A549 (cell line): Measurements from ENCODE around the gene LHX4. TPM values are rescaled to one million over a fixed set of nuclear protein-coding genes. Genes with fewer than 3 reads are reported as not detected.
A peak's percentile ranks its signal among the peaks of the same experiment; 100 is the strongest.

Experiments
- ATAC-seq, 2 experiments: fragments of 200-7000 bp in 1 of 2; fragments of >200 bp in 1 of 2; cut with Nextera tagmentation in 1 of 2; cut with Tn5 transposase in 1 of 2; 3 replicates each; pipeline versions ENCODE4 v1.8.0 to v1.9.1; 2018 to 2020; ENCODE audit warnings: mild to moderate bottlenecking in 1 of 2, moderate library complexity in 1 of 2
- CTCF ChIA-PET: fragments of 300-600 bp; sonication (Branson Sonifier 250); formaldehyde crosslinking; extraction: SDS; loops from one replicate; lab custom pipeline; 2021; ENCODE audit warnings: antibody characterized with exemption, inconsistent platforms; lab: Yijun Ruan, JAX
- POLR2A ChIA-PET: fragments of 350-600 bp; formaldehyde crosslinking; extraction: SDS; loops from one replicate; lab custom pipeline; 2021; ENCODE audit warnings: antibody characterized with exemption, inconsistent platforms; lab: Yijun Ruan, JAX
- DNase-seq, 2 experiments: peaks; one replicate each; pipeline versions ENCODE4 v3.0.0 to v3.0.0-alpha.2; 2011 to 2016; ENCODE audit warnings: low read depth in 1 of 2, low spot score in 1 of 2
- FAIRE-seq: peaks from 2 replicates; lab custom pipeline; 2011; peaks lifted over from hg19 to GRCh38; lab: Jason Lieb, UNC
- H3K27ac ChIP-seq, 2 experiments: fragments of >200 bp; sonication (Bioruptor Twin); formaldehyde crosslinking; 3 replicates each; pipeline ENCODE4 v1.5.1; 2016 to 2017
- H3K4me1 ChIP-seq: fragments of >200 bp; sonication (Bioruptor Twin); formaldehyde crosslinking; 3 replicates; pipeline ENCODE4 v1.6.1; 2016
- H3K4me2 ChIP-seq: fragments of >200 bp; sonication (Bioruptor Twin); formaldehyde crosslinking; 3 replicates; pipeline ENCODE4 v1.6.1; 2016
- H3K4me3 ChIP-seq: fragments of >200 bp; sonication (Bioruptor Twin); formaldehyde crosslinking; 3 replicates; pipeline ENCODE4 v1.5.1; 2016
- H3K9me3 ChIP-seq: fragments of >200 bp; sonication (Bioruptor Twin); formaldehyde crosslinking; 3 replicates; pipeline ENCODE4 v1.6.1; 2016
- CBX2 ChIP-seq: fragments of 200-600 bp; sonication (generic); IDR thresholded peaks from 2 replicates; pipeline ENCODE4 v1.6.1; 2016; ENCODE audit warnings: low read depth, mild to moderate bottlenecking, borderline replicate concordance
- CEBPB ChIP-seq, 2 experiments: fragments of >200 bp in 1 of 2; sonication (Bioruptor Twin) in 1 of 2; formaldehyde crosslinking in 1 of 2; IDR thresholded peaks; 2 replicates each; pipeline ENCODE4 v1.6.1; 2012 to 2016
- ESRRA ChIP-seq: fragments of 150-350 bp; IDR thresholded peaks from 2 replicates; pipeline ENCODE4 v1.6.1; 2014; ENCODE audit warnings: mild to moderate bottlenecking, low read length, borderline replicate concordance
- FOSB ChIP-seq: fragments of 250-450 bp; sonication (Bioruptor Pico); IDR thresholded peaks from 2 replicates; pipeline ENCODE4 v1.5.0; 2020; ENCODE audit warnings: mild to moderate bottlenecking, moderate library complexity
- FOSL2 ChIP-seq, 2 experiments: fragments of 450-650 bp in 1 of 2; fragments of >200 bp in 1 of 2; sonication (Bioruptor Twin) in 1 of 2; formaldehyde crosslinking; IDR thresholded peaks; 2 replicates each; pipeline versions ENCODE4 v1.5.0 to v1.6.1; 2016 to 2020; ENCODE audit warnings: mild to moderate bottlenecking in 1 of 2, moderate library complexity in 1 of 2
- GATA3 ChIP-seq: IDR thresholded peaks from 2 replicates; pipeline ENCODE4 v1.6.1; 2012; ENCODE audit warnings: borderline replicate concordance
- HDAC2 ChIP-seq: fragments of 200-600 bp; sonication (generic); IDR thresholded peaks from 2 replicates; pipeline ENCODE4 v1.6.1; 2016
- HOXA7 ChIP-seq: fragments of 250-450 bp; sonication (Bioruptor Pico); IDR thresholded peaks from 2 replicates; pipeline ENCODE4 v1.5.0; 2020; ENCODE audit warnings: mild to moderate bottlenecking, moderate library complexity
- JUN ChIP-seq, 2 experiments: fragments of >200 bp; sonication (Bioruptor Twin); formaldehyde crosslinking; IDR thresholded peaks; 2 replicates in 1 of 2; 3 replicates in 1 of 2; pipeline ENCODE4 v1.6.1; 2016 to 2017
- JUNB ChIP-seq: fragments of >200 bp; sonication (Bioruptor Twin); formaldehyde crosslinking; IDR thresholded peaks from 2 replicates; pipeline ENCODE4 v1.6.1; 2016
- KDM1A ChIP-seq: fragments of 200-600 bp; sonication (generic); IDR thresholded peaks from 2 replicates; pipeline ENCODE4 v1.6.1; 2016; ENCODE audit warnings: low read depth, mild to moderate bottlenecking
- KDM5A ChIP-seq: fragments of 200-600 bp; sonication (generic); IDR thresholded peaks from 2 replicates; pipeline ENCODE4 v1.6.1; 2016; ENCODE audit warnings: antibody characterized with exemption, mild to moderate bottlenecking
- MAFK ChIP-seq: fragments of 450-650 bp; IDR thresholded peaks from 2 replicates; pipeline ENCODE4 v1.6.1; 2014; ENCODE audit not compliant: partially characterized antibody
- MYC ChIP-seq: IDR thresholded peaks from 2 replicates; pipeline ENCODE4 v1.6.1; 2012; ENCODE audit warnings: mild to moderate bottlenecking, inconsistent platforms, low read length, improper control_type of control experiment, borderline replicate concordance
- NFE2L2 ChIP-seq: fragments of 150-350 bp; conservative IDR thresholded peaks from 2 replicates; pipeline ENCODE4 v1.6.1; 2014; ENCODE audit warnings: low read length
- NPAS2 ChIP-seq: fragments of 250-450 bp; sonication (Bioruptor Pico); IDR thresholded peaks from 2 replicates; pipeline ENCODE4 v1.8.0; 2022; ENCODE audit warnings: mild to moderate bottlenecking, moderate library complexity, borderline replicate concordance
- POLR2A ChIP-seq: IDR thresholded peaks from 2 replicates; pipeline ENCODE4 v1.6.1; 2012; ENCODE audit warnings: mild to moderate bottlenecking, low read length
- RARB ChIP-seq: fragments of 250-450 bp; sonication (Bioruptor Pico); IDR thresholded peaks from 2 replicates; pipeline ENCODE4 v1.8.0; 2021; ENCODE audit warnings: mild to moderate bottlenecking, moderate library complexity
- RNF2 ChIP-seq: fragments of 200-600 bp; sonication (generic); IDR thresholded peaks from 2 replicates; pipeline ENCODE4 v1.6.1; 2016; ENCODE audit warnings: low read depth, mild to moderate bottlenecking, antibody characterized with exemption, moderate library complexity, borderline replicate concordance
- SMC3 ChIP-seq: fragments of >200 bp; sonication (Bioruptor Twin); formaldehyde crosslinking; IDR thresholded peaks from 3 replicates; pipeline ENCODE4 v1.6.1; 2018; ENCODE audit warnings: inconsistent platforms
- TFCP2L1 ChIP-seq: fragments of 250-450 bp; sonication (Bioruptor Pico); IDR thresholded peaks from 2 replicates; pipeline ENCODE4 v1.5.0; 2021; ENCODE audit warnings: mild to moderate bottlenecking
- TP53 ChIP-seq: fragments of 250-450 bp; sonication (Bioruptor Pico); IDR thresholded peaks from 2 replicates; pipeline ENCODE4 v1.5.0; 2021; ENCODE audit warnings: mild to moderate bottlenecking, moderate library complexity
- ZC3H11A ChIP-seq: fragments of 450-650 bp; IDR thresholded peaks from 2 replicates; pipeline ENCODE4 v1.6.1; 2014; ENCODE audit warnings: antibody characterized with exemption, mild to moderate bottlenecking
- ZFP36 ChIP-seq: fragments of 450-650 bp; IDR thresholded peaks from 2 replicates; pipeline ENCODE4 v1.6.1; 2014; ENCODE audit warnings: borderline replicate concordance; ENCODE audit not compliant: partially characterized antibody
- WGBS: methylation state at CpG from one replicate; pipeline ENCODE4 v1.1.6; 2017; ENCODE audit errors: missing lambda C conversion rate; 5-methylcytosine and 5-hydroxymethylcytosine counted together
- polyA plus RNA-seq, 4 experiments: library from polyadenylated mRNA; depleted of rRNA in 3 of 4; stranded (reverse); fragments of >200 nt; fragmentation: RNase III in 1 of 4; extraction: RNeasy Plus Mini Kit Qiagen cat#74134 plus additional on column Dnase treatment in 1 of 4; gene quantifications; 2 replicates in 3 of 4; 3 replicates in 1 of 4; pipeline ENCODE4 v1.2.3, GENCODE V29; 2011 to 2017
- TF ChIP-seq, protein P1 (sequence below): fragments of >200 bp; sonication (Bioruptor Twin); formaldehyde crosslinking; IDR thresholded peaks from 2 replicates; pipeline ENCODE4 v1.6.1; 2016
- TF ChIP-seq, protein P2 (sequence below): IDR thresholded peaks from 2 replicates; pipeline ENCODE4 v1.6.1; 2012
- TF ChIP-seq, protein P3 (sequence below): fragments of >200 bp; sonication (Bioruptor Twin); formaldehyde crosslinking; IDR thresholded peaks from 3 replicates; pipeline ENCODE4 v1.6.1; 2016
- TF ChIP-seq, protein P4 (sequence below): IDR thresholded peaks from 2 replicates; pipeline ENCODE4 v1.6.1; 2012; ENCODE audit warnings: low read depth, borderline replicate concordance

The LHX4 gene
- polyA plus RNA-seq, 2 of the 4 experiments (the other 2 are of a cell fraction) = 0.62 to 0.80 TPM

DNA sequence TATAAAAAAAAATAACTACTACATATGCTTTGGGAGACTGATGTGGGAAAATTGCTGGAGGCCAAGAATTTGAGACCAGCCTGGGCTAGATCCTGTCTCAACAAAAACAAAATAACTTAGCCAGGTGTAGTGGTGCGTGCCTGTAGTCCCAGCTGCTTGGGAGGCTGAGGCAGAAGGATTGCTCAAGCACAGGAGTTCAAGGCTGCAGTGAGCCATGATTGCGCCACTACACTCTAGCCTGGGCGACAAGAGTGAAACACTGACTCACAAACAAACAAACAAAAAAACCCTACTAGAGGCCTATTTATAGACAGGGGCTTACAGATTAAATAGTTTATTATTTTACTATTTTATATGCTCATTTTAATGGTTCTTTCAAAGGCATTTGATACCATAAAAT, 80.0 kb downstream of the LHX4 start:
- peaks cover 51% of the 10 kb centered on the region for H3K4me1 ChIP-seq
- POLR2A ChIA-PET = no interaction called here
- DNase-seq (peak in 1 of 2 experiments; percentile 83), ATAC-seq (peak; percentile 12 to 72; a peak in 3 of 6 replicates)
- 10% methylated on average over 3 of the region's 3 CpGs for WGBS
- H3K4me2 ChIP-seq = peak overlapping the region; percentile 79
- peak overlapping the region; percentile 62 to 81 for H3K27ac ChIP-seq
- no peak overlapping the region for H3K4me3 ChIP-seq
- 0 out of 3 replicates have a peak, but pooled peaks cover 2% of the 10 kb centered on the region for H3K9me3 ChIP-seq
- TF ChIP-seq CEBPB (IDR thresholded peaks at IDR 0.05) (peak; percentile 93 to 99), JUNB (peak; percentile 49; the same call in 1 of the 2 replicates), KDM1A (no peak), JUN (IDR thresholded peaks at IDR 0.05) (0 out of 5 replicates have a peak, but pooled peaks of 1 of the 2 experiments have one; percentile 28), MYC (no peak), RARB (CRISPR knock-in tag) (peak; percentile 67; the same call in 1 of the 2 replicates), FOSL2 (IDR thresholded peaks at IDR 0.05) (0 out of 2 replicates have a peak, but pooled peaks have one; percentile 24), FOSL2 (CRISPR knock-in tag; IDR thresholded peaks at IDR 0.05) (peak; percentile 87), ZC3H11A (no peak), GATA3 (peak; percentile 37; the same call in 1 of the 2 replicates)
- TF ChIP-seq, protein P1, sequence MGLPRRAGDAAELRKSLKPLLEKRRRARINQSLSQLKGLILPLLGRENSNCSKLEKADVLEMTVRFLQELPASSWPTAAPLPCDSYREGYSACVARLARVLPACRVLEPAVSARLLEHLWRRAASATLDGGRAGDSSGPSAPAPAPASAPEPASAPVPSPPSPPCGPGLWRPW = peak; percentile 81; the same call in 1 of the 2 replicates
- TF ChIP-seq, protein P2, sequence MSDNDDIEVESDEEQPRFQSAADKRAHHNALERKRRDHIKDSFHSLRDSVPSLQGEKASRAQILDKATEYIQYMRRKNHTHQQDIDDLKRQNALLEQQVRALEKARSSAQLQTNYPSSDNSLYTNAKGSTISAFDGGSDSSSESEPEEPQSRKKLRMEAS = no peak; the same call in 1 of the 2 replicates
- TF ChIP-seq, all 56 proteins: peak for 7
- CTCF ChIA-PET = interaction anchor here (1.2 to 1.3 kb wide), 2 partner anchors 20 to 58 kb away, joined by 4 to 7 read pairs; no protein-coding TSS in a partner anchor
- FAIRE-seq = no peak

DNA sequence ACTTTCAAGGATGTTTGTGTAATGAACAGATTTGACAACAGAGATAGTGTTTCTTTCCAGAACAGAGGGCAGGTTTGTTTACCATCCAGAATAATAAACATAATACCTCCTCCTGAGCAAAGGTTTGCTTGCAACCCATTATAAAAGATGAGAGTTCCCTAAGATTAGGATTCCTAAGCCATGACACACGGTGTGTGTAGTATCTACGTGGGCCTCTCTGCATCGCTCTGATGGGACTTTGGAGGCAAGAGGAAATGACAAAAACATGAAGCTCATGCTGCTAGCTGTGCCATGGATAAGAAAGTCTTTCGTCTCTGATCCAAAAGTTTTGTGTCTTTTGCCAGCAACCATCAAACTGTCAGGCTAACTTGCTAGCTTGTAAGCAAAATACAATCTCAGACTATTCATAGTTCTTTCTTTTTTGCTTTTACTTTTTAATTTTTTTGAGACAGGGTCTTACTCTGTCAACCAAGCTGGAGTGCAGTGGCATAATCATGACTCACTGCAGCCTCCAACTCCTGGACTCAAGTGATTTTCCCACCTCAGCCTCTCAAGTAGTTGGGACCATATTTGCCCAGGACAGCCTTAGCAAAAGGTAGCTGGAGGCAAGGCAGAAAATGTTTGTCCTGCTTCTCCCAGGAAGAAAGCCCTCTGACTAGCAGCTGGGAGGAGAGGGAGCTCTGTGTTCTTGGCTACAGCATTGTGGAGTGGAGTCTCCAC, 81.1 kb downstream of the LHX4 start:
- WGBS = 10% methylated on average over 4 of the region's 4 CpGs
- ChIA-PET CTCF (interaction anchor here (1.4 kb wide), 1 partner anchor 79 kb away, joined by 3 read pairs; no protein-coding TSS in a partner anchor), POLR2A (no interaction called here)
- FAIRE-seq (no peak), DNase-seq (peak in 1 of 2 experiments; percentile 76)
- H3K4me1 ChIP-seq = peaks cover 51% of the 10 kb centered on the region
- peak overlapping the region; percentile 79 for H3K4me2 ChIP-seq
- TF ChIP-seq SMC3 (no peak), FOSL2 (IDR thresholded peaks at IDR 0.05) (no peak), FOSL2 (CRISPR knock-in tag; IDR thresholded peaks at IDR 0.05) (peak; percentile 28; the same call in 1 of the 2 replicates)
- TF ChIP-seq, all 56 proteins: peak for 1
- peak overlapping the region; percentile 34 to 68; a peak in 5 of 6 replicates for H3K27ac ChIP-seq
- no peak overlapping the region for H3K4me3 ChIP-seq
- 0 out of 3 replicates have a peak, but pooled peaks cover 2% of the 10 kb centered on the region for H3K9me3 ChIP-seq
- peak; percentile 65 to 82 for ATAC-seq

DNA sequence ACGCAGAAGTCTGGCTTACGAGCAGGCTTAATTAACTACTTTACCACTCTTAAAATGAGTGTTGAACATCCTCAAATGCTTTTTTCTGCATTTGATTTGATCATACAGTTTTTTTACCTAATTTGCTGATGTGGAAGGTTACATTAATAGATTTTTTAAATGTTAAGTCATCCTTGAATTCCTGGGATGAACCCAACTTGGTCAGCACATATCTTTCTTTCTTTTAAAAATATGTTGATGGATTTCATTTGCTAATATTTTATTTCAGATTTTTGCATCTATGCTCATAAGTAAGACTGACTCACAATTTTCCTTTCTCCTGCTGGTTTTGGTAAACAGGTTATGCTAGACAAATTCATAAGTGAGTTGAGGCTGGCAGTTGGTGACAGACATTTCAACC, 82.9 kb downstream of the LHX4 start:
- Histone ChIP-seq H3K4me3 (no peak overlapping the region), H3K4me1 (peaks cover 51% of the 10 kb centered on the region), H3K27ac (no peak overlapping the region), H3K4me2 (no peak overlapping the region), H3K9me3 (no peaks in the 10 kb centered on the region)
- no peak for FAIRE-seq
- POLR2A ChIA-PET = no interaction called here
- CTCF ChIA-PET = no interaction called here
- WGBS = 94% methylated on average over 2 of the region's 2 CpGs
- TF ChIP-seq NPAS2 (no peak), POLR2A (no peak)
- TF ChIP-seq, protein P3, sequence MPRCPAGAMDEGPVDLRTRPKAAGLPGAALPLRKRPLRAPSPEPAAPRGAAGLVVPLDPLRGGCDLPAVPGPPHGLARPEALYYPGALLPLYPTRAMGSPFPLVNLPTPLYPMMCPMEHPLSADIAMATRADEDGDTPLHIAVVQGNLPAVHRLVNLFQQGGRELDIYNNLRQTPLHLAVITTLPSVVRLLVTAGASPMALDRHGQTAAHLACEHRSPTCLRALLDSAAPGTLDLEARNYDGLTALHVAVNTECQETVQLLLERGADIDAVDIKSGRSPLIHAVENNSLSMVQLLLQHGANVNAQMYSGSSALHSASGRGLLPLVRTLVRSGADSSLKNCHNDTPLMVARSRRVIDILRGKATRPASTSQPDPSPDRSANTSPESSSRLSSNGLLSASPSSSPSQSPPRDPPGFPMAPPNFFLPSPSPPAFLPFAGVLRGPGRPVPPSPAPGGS = no peak
- no peak for DNase-seq
- ATAC-seq = no peak

DNA sequence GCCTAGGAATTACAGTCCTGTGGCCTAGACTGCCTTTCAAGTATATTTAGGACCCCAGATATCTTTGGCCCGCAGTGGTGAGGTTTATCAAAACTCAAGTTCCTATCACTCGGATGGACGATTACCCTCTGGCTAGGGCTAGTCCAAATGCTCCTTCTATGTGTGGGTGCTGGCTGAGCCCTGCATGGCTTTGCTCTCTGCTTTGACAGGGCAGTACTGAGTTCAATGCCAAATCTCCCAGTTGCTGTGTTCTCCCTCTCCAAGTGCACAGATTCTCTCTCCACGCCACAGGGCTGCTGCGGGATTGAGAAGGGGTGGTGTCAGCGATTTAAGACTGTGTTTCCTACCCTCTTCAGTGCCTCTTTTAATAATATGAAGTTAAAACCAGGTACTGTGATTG, 97.0 kb downstream of the LHX4 start:
- DNase-seq (no peak), FAIRE-seq (no peak), ATAC-seq (no peak)
- no peak overlapping the region for H3K27ac ChIP-seq
- ChIA-PET POLR2A (no interaction called here), CTCF (no interaction called here)
- no peak for TF ChIP-seq CEBPB (IDR thresholded peaks at IDR 0.05)
- no peak for TF ChIP-seq CBX2
- no peak for TF ChIP-seq ZFP36
- no peak for TF ChIP-seq TP53
- no peak for TF ChIP-seq KDM5A
- no peak for TF ChIP-seq ESRRA
- TF ChIP-seq HDAC2 = no peak
- no peak for TF ChIP-seq MAFK
- no peak for TF ChIP-seq TFCP2L1 (CRISPR knock-in tag)
- TF ChIP-seq, protein P4, sequence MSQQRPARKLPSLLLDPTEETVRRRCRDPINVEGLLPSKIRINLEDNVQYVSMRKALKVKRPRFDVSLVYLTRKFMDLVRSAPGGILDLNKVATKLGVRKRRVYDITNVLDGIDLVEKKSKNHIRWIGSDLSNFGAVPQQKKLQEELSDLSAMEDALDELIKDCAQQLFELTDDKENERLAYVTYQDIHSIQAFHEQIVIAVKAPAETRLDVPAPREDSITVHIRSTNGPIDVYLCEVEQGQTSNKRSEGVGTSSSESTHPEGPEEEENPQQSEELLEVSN = no peak
- no peak for TF ChIP-seq RNF2
- no peak for TF ChIP-seq SMC3
- no peak for TF ChIP-seq NPAS2
- no peak for TF ChIP-seq GATA3
- TF ChIP-seq FOSB (CRISPR knock-in tag) = no peak
- TF ChIP-seq ZC3H11A = no peak
- no peak for TF ChIP-seq HOXA7 (CRISPR knock-in tag)
- TF ChIP-seq NFE2L2 = no peak
- no peak overlapping the region for H3K4me3 ChIP-seq
- H3K9me3 ChIP-seq = peaks cover 2% of the 10 kb centered on the region; the same call in 2 of the 3 replicates
- no peak overlapping the region for H3K4me2 ChIP-seq
- 95% methylated on average over 6 of the region's 6 CpGs for WGBS
- H3K4me1 ChIP-seq = no peaks in the 10 kb centered on the region
